Neural progenitor cell (in vitro differentiated cells): ENCODE measurements around the gene SMU1. TPM values are rescaled to one million over a fixed set of nuclear protein-coding genes. Genes with fewer than 3 reads are reported as not detected.

ENCODE experiments used
- DNase-seq: peaks from one replicate; pipeline ENCODE4 v3.0.0-alpha.2; 2016; ENCODE audit warnings: low spot score
- H2AFZ ChIP-seq: fragments of 200-600 bp; sonication (generic); replicated peaks from 2 replicates; pipeline ENCODE4 v1.6.1; 2016; ENCODE audit warnings: antibody characterized with exemption
- H3F3A ChIP-seq: fragments of 200-600 bp; sonication (generic); 2 replicates; pipeline ENCODE4 v1.6.1; 2016; ENCODE audit warnings: antibody characterized with exemption, low read depth
- H3K27ac ChIP-seq: fragments of 200-600 bp; sonication (generic); 2 replicates; pipeline ENCODE4 v1.5.1; 2016; ENCODE audit warnings: mild to moderate bottlenecking
- H3K27me3 ChIP-seq: fragments of 200-600 bp; sonication (generic); 2 replicates; pipeline ENCODE4 v1.6.1; 2016; ENCODE audit warnings: mild to moderate bottlenecking, moderate library complexity
- H3K36me3 ChIP-seq: fragments of 200-600 bp; sonication (generic); 2 replicates; pipeline ENCODE4 v1.5.1; 2016
- H3K4me1 ChIP-seq: fragments of 200-600 bp; sonication (generic); 2 replicates; pipeline ENCODE4 v1.6.1; 2016; ENCODE audit warnings: mixed run types
- H3K4me2 ChIP-seq: fragments of 200-600 bp; sonication (generic); 2 replicates; pipeline ENCODE4 v1.6.1; 2016
- H3K4me3 ChIP-seq: fragments of 200-600 bp; sonication (generic); 2 replicates; pipeline ENCODE4 v1.5.1; 2016
- H3K79me2 ChIP-seq: fragments of 200-600 bp; sonication (generic); 2 replicates; pipeline ENCODE4 v1.6.1; 2016; ENCODE audit warnings: low read depth
- H3K9ac ChIP-seq: fragments of 200-600 bp; sonication (generic); 2 replicates; pipeline ENCODE4 v1.6.1; 2016
- H3K9me3 ChIP-seq: fragments of 200-600 bp; sonication (generic); 2 replicates; pipeline ENCODE4 v1.5.1; 2016; ENCODE audit warnings: low read depth
- H4K20me1 ChIP-seq: fragments of 200-600 bp; sonication (generic); 2 replicates; pipeline ENCODE4 v1.6.1; 2016; ENCODE audit warnings: low read depth
- H3K27ac Mint-ChIP-seq: 3 replicates; pipeline ENCODE4 v1.8.0; 2021; ENCODE audit warnings: mixed read lengths
- H3K27me3 Mint-ChIP-seq: 2 replicates; pipeline ENCODE4 v1.8.0; 2022; ENCODE audit warnings: low read depth, mild to moderate bottlenecking, inconsistent platforms, moderate library complexity, mixed read lengths; ENCODE audit not compliant: insufficient read depth
- H3K36me3 Mint-ChIP-seq: 3 replicates; pipeline ENCODE4 v1.8.0; 2021; ENCODE audit warnings: mixed read lengths
- H3K4me1 Mint-ChIP-seq: 3 replicates; pipeline ENCODE4 v1.8.0; 2021; ENCODE audit warnings: mixed read lengths
- H3K4me3 Mint-ChIP-seq: 3 replicates; pipeline ENCODE4 v1.8.0; 2021; ENCODE audit warnings: mild to moderate bottlenecking, moderate library complexity, mixed read lengths
- H3K9me3 Mint-ChIP-seq: 3 replicates; pipeline ENCODE4 v1.8.0; 2020; ENCODE audit warnings: mixed read lengths
- CTCF ChIP-seq: fragments of 200-600 bp; sonication (generic); IDR thresholded peaks from 2 replicates; pipeline ENCODE4 v1.5.1; 2017; ENCODE audit warnings: antibody characterized with exemption, mild to moderate bottlenecking
- EZH2 ChIP-seq: fragments of 200-600 bp; sonication (generic); IDR thresholded peaks from 2 replicates; pipeline ENCODE4 v1.6.1; 2017; ENCODE audit warnings: antibody characterized with exemption, mild to moderate bottlenecking, moderate library complexity
- EZH2phosphoT487 ChIP-seq: fragments of 200-600 bp; sonication (generic); IDR thresholded peaks from 2 replicates; pipeline ENCODE4 v1.6.1; 2017; ENCODE audit warnings: antibody characterized with exemption
- total RNA-seq: library from RNA; depleted of rRNA; stranded (reverse); fragments of >200 nt; gene quantifications from 2 replicates; pipeline ENCODE4 v1.2.3, GENCODE V29; 2015; ENCODE audit warnings: low replicate concordance

Gene SMU1
- total RNA-seq, 1 donor from 2014 or later: 34.9 TPM

- no peaks in the 10 kb centered on the region for H3K79me2 ChIP-seq
- H3K27ac ChIP-seq: no peak overlapping the region
- peaks cover 2% of the 10 kb centered on the region for H3K27me3 Mint-ChIP-seq
- peaks cover 5% of the 10 kb centered on the region for H3K36me3 Mint-ChIP-seq
- H3K4me3 Mint-ChIP-seq: no peak overlapping the region
- TF ChIP-seq CTCF (no peak), EZH2 (no peak), EZH2phosphoT487 (no peak)
- no peak overlapping the region for H2AFZ ChIP-seq
- no peak overlapping the region for H3K27ac Mint-ChIP-seq
- H3K36me3 ChIP-seq: no peaks in the 10 kb centered on the region
- H3F3A ChIP-seq: no peaks in the 10 kb centered on the region
- no peak overlapping the region for H3K4me2 ChIP-seq
- no peak for DNase-seq
- H3K9me3 Mint-ChIP-seq: no peaks in the 10 kb centered on the region
- no peaks in the 10 kb centered on the region for H3K4me1 ChIP-seq
- no peaks in the 10 kb centered on the region for H3K27me3 ChIP-seq
- H3K4me1 Mint-ChIP-seq: no peaks in the 10 kb centered on the region
- H3K4me3 ChIP-seq: no peak overlapping the region
- H3K9ac ChIP-seq: no peak overlapping the region
- no peaks in the 10 kb centered on the region for H4K20me1 ChIP-seq
- no peaks in the 10 kb centered on the region for H3K9me3 ChIP-seq
Observed at GRCh38 chr9:33113799-33114547, 37.5 kb upstream of the SMU1 start.

GRCh38 chr9:33112094-33112493 is 35.6 kb upstream of the SMU1 start:
- no peaks in the 10 kb centered on the region for H3K36me3 ChIP-seq
- Mint-ChIP-seq H3K4me3 (no peak overlapping the region), H3K9me3 (no peaks in the 10 kb centered on the region), H3K27me3 (peaks cover 2% of the 10 kb centered on the region), H3K4me1 (no peaks in the 10 kb centered on the region), H3K36me3 (peaks cover 5% of the 10 kb centered on the region), H3K27ac (no peak overlapping the region)
- no peak overlapping the region for H2AFZ ChIP-seq
- peaks cover 5% of the 10 kb centered on the region for H3K4me1 ChIP-seq
- no peak overlapping the region for H3K4me3 ChIP-seq
- H3F3A ChIP-seq: no peaks in the 10 kb centered on the region
- no peaks in the 10 kb centered on the region for H3K27me3 ChIP-seq
- DNase-seq: no peak
- no peak overlapping the region for H3K4me2 ChIP-seq
- no peak overlapping the region for H3K27ac ChIP-seq
- no peaks in the 10 kb centered on the region for H4K20me1 ChIP-seq
- no peaks in the 10 kb centered on the region for H3K9me3 ChIP-seq
- no peaks in the 10 kb centered on the region for H3K79me2 ChIP-seq
- no peak overlapping the region for H3K9ac ChIP-seq
- TF ChIP-seq EZH2phosphoT487 (no peak), CTCF (no peak), EZH2 (no peak)

GRCh38 chr9:33111631-33112030 is 35.2 kb upstream of the SMU1 start:
- Histone ChIP-seq H3K4me3 (no peak overlapping the region), H3F3A (no peaks in the 10 kb centered on the region), H3K36me3 (no peaks in the 10 kb centered on the region), H3K4me1 (peaks cover 5% of the 10 kb centered on the region), H3K4me2 (no peak overlapping the region), H3K9me3 (no peaks in the 10 kb centered on the region), H4K20me1 (no peaks in the 10 kb centered on the region), H3K27ac (no peak overlapping the region), H3K27me3 (no peaks in the 10 kb centered on the region), H2AFZ (no peak overlapping the region), H3K9ac (peak overlapping the region; percentile 8), H3K79me2 (no peaks in the 10 kb centered on the region)
- no peak for DNase-seq
- Mint-ChIP-seq H3K27me3 (peaks cover 2% of the 10 kb centered on the region), H3K9me3 (no peaks in the 10 kb centered on the region), H3K36me3 (peaks cover 5% of the 10 kb centered on the region), H3K4me1 (no peaks in the 10 kb centered on the region), H3K4me3 (no peak overlapping the region), H3K27ac (no peak overlapping the region)
- TF ChIP-seq EZH2phosphoT487 (no peak), EZH2 (no peak), CTCF (no peak)
